ENCODE data around the gene ARHGEF25. TPM values are rescaled to one million over a fixed set of nuclear protein-coding genes. Genes with fewer than 3 reads are reported as not detected.
"Not testable (repeated sequence)": the region's sequence is repeated elsewhere in the genome, so short reads cannot be mapped to it uniquely, and the experiment has no call there.

ARHGEF25 gene
- polyA plus RNA-seq, 3 donors = 29.8 to 37.5 (median 36.4) TPM

- DNase-seq (ENCODE audit: extremely low read depth in 1 of 11, low read depth in 9 of 11, low spot score in 4 of 11) = no peak
These were observed 17.3 kb downstream of the ARHGEF25 start for GRCh38 chr12:57628280-57629191.

GRCh38 chr12:57629897-57630471 is 18.7 kb downstream of the ARHGEF25 start:
- no peak for DNase-seq (ENCODE audit: extremely low read depth in 1 of 11, low read depth in 9 of 11, low spot score in 4 of 11)

GRCh38 chr12:57630891-57631433 is 19.7 kb downstream of the ARHGEF25 start:
- DNase-seq (ENCODE audit: extremely low read depth in 1 of 11, low read depth in 9 of 11, low spot score in 4 of 11) = no peak

GRCh38 chr12:57631566-57632072 is 20.4 kb downstream of the ARHGEF25 start:
- DNase-seq (ENCODE audit: extremely low read depth in 1 of 11, low read depth in 9 of 11, low spot score in 4 of 11) = no peak

GRCh38 chr12:57632073-57632957 is 21.1 kb downstream of the ARHGEF25 start:
- no peak for DNase-seq (ENCODE audit: extremely low read depth in 1 of 11, low read depth in 9 of 11, low spot score in 4 of 11)

- no peak for DNase-seq (ENCODE audit: extremely low read depth in 1 of 11, low read depth in 9 of 11, low spot score in 4 of 11)
These were observed 22.0 kb downstream of the ARHGEF25 start, which contains the start of gene B4GALNT1 for GRCh38 chr12:57632958-57633840. Gene B4GALNT1, minus strand, starts transcription at chr12:57633201. Its CDS starts 1,069 bp downstream, at chr12:57632132.

GRCh38 chr12:57636731-57637130 is 25.5 kb downstream of the ARHGEF25 start:
- DNase-seq (ENCODE audit: extremely low read depth in 1 of 11, low read depth in 9 of 11, low spot score in 4 of 11) = not testable (repeated sequence)

- no peak for DNase-seq (ENCODE audit: extremely low read depth in 1 of 11, low read depth in 9 of 11, low spot score in 4 of 11)
These were observed 26.1 kb downstream of the ARHGEF25 start for GRCh38 chr12:57637364-57637763.

- DNase-seq (ENCODE audit: extremely low read depth in 1 of 11, low read depth in 9 of 11, low spot score in 4 of 11) = no peak
These were observed 26.9 kb downstream of the ARHGEF25 start for GRCh38 chr12:57638096-57638495.

- no peak for DNase-seq (ENCODE audit: extremely low read depth in 1 of 11, low read depth in 9 of 11, low spot score in 4 of 11)
These were observed 29.2 kb downstream of the ARHGEF25 start for GRCh38 chr12:57640175-57641042.

- no peak for DNase-seq (ENCODE audit: extremely low read depth in 1 of 11, low read depth in 9 of 11, low spot score in 4 of 11)
These were observed 30.6 kb downstream of the ARHGEF25 start for GRCh38 chr12:57641699-57642442.

GRCh38 chr12:57645990-57646658 is 34.9 kb downstream of the ARHGEF25 start:
- DNase-seq (ENCODE audit: extremely low read depth in 1 of 11, low read depth in 9 of 11, low spot score in 4 of 11) = not testable (repeated sequence)

- DNase-seq (ENCODE audit: extremely low read depth in 1 of 11, low read depth in 9 of 11, low spot score in 4 of 11) = not testable (repeated sequence)
These were observed 35.4 kb downstream of the ARHGEF25 start for GRCh38 chr12:57646659-57647049.

GRCh38 chr12:57654042-57654441 is 42.8 kb downstream of the ARHGEF25 start:
- no peak for DNase-seq (ENCODE audit: extremely low read depth in 1 of 11, low read depth in 9 of 11, low spot score in 4 of 11)

GRCh38 chr12:57655541-57656240 is 44.5 kb downstream of the ARHGEF25 start:
- DNase-seq (ENCODE audit: extremely low read depth in 1 of 11, low read depth in 9 of 11, low spot score in 4 of 11) = no peak

Data from renal cortex interstitium (tissue), 11 donors.